Colon (tissue), 2 donors: Measurements from ENCODE around the gene CAB39.

ENCODE experiments used
- FAIRE-seq: peaks from 2 replicates; lab custom pipeline; 2012; peaks lifted over from hg19 to GRCh38; lab: Jason Lieb, UNC
- donor health status: control.
- donor health status: control.

CAB39 gene

GRCh38 chr2:230787101-230787500 lies 74.5 kb downstream of the CAB39 start:
- FAIRE-seq: no peak

DNA sequence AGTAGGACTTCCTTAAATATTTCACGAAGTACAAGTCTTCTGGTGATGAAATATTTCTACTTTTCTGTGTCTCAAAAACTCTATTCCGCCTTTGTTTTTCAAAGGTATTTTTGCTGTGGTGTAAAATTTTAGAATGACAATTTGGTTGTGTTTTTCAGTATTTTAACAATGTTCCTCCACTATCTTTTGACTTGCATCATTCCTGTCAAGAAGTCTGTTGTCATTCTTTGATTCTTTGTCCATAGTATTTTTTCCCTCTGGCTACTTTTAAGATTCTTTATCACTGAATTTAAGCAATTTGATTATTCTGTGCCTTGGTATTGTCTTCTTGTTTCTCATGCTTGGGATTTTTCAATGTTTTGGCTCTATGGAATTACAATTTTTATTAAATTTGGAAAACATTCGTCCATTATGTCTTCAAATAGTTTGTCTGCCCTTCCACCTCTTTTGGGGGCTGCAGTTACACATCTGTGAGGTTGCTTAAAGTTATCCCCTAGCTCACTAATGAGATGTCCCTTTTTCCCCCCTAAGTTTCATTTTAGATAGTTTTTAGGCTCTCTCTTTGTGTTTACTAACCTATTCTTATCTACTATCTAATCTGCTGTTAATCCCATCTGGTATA lies 76.0 kb downstream of the CAB39 start:
- no peak for FAIRE-seq

DNA sequence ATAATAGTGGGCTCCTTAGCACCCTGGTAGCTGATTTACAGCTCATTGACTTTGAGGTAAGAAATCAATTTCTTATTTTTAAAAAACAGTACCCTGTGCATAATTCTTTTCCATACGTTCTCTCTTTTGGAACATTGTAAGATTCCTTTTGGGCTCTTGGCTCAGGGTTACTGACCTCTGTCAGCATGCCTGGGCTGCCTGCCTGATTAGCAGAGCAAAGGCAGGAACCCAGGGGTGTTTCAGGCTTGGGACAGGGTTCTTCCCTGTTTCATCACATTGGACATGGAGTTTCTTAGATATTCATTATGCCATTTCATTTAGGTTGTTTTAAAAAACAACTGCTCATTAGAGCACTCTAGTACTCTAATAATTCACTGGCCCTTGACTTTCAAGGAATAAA lies 78.3 kb downstream of the CAB39 start:
- FAIRE-seq: no peak

- FAIRE-seq: no peak
These were observed 81.1 kb downstream of the CAB39 start for GRCh38 chr2:230793572-230794359.

GRCh38 chr2:230794497-230794896 lies 81.9 kb downstream of the CAB39 start:
- FAIRE-seq: no peak

DNA sequence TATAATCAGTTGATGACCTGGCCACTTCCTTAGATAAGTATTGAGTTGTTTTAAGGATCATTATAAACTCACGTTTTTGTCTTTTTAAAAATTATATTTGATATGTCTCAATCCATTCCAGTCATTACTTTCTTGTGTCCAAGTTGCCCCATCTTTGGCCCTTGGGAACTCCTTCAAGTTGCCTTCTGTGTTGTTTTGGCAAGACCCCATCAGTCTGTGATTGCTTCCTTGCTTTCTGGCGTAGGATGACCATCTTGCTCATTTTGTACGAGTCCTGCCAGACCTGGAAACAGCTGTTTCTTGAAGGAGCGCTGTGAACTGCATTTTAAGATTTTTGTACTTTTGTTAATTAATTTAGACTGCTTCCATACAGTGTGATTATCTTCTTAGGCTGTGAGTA lies 83.2 kb downstream of the CAB39 start:
- no peak for FAIRE-seq

- no peak for FAIRE-seq
These were observed 83.7 kb downstream of the CAB39 start for GRCh38 chr2:230796280-230796862.

DNA sequence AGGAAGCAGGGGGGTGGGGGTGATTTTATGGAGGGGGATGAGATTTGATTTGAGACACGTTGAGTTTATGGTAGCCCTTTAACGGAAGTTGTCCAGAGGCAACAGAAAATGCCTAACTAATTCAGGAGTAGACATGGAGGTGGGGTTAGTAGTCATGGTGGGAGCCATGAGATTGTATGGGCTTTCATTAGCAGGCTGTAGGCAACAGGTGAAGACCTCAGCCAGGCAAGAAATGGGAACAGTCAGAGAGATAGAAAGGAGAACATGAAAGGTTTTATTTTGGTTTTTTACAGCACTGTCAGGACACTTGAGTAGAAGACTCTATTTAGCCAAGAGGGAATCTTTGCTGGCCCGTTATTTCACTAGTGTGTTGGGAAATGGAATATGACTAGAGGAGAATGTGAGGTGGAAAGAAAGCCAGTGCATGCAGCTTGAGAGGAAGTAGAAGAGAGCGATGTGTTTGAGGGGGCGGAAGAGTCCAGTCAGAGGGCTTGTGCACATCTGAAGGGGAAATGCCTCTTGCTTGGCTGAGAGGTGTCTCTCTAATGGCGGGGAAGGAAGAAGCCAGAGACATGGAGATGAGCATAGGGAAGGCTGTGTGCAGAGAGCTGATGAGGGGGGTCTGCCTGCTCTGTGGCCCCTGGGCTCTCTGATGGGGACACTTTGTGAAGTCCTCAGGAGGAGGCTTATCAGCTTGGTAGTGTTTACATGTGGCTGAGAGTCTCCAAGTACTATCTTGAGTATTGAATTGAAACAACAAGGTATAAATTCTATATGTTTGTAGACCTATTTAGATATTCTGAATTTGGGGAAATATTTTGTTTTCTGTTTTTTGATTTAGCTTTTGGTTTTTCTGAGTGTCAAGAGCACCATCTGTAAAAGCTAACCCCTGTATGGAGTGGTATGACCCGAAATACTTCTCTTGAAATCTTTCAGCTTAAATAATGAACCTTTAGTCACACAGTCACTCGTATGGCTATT lies 85.2 kb downstream of the CAB39 start:
- FAIRE-seq: no peak

DNA sequence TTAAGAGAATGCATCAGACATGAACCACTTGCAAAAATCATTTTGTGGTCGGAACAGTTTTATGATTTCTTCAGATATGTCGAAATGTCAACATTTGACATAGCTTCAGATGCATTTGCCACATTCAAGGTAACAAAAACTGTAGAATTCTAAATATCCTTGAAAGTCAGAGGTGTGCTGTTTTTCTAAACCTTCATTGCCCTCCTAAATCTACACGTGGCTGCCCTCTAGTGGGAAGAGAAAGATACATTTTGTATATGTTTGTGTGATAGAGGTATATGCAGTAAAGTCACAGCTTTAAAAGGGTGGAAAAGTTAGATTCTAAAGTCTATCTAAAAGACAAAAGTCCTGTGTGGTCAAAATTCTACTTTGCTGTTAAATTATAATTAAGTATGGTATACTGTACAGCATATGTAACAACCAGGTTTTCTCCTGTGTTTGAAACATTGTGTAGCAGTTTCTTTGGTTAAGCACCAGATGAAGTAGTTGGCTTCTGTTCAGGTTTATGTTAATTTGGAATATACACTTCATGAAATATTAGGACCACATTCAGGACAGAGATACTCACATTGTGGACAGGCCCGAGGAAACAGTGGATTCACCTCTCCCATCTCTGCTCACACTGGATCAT lies 86.2 kb downstream of the CAB39 start:
- no peak for FAIRE-seq

GRCh38 chr2:230805353-230806017 lies 92.8 kb downstream of the CAB39 start:
- no peak for FAIRE-seq

DNA sequence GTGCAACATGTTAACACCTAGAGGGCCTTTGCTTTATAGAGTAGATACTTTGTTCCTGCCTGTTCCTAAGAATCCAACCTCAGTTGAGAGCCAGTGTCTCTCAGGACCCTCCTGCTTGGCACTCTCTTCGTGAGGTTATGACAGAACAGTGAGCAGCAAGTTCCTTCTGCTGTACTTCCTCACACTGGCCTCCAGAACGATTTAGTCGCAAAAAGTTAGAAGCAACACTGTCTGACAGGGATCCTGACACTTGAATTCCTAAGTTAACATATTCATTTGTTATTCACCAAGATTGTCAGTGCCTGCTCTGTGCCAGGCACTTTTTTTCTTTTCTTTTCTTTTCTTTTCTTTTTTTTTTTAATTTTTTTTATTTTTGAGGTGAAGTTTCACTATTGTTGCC lies 95.1 kb downstream of the CAB39 start:
- FAIRE-seq: no peak

- FAIRE-seq: no peak
These were observed 96.4 kb downstream of the CAB39 start for GRCh38 chr2:230809015-230809414.

DNA sequence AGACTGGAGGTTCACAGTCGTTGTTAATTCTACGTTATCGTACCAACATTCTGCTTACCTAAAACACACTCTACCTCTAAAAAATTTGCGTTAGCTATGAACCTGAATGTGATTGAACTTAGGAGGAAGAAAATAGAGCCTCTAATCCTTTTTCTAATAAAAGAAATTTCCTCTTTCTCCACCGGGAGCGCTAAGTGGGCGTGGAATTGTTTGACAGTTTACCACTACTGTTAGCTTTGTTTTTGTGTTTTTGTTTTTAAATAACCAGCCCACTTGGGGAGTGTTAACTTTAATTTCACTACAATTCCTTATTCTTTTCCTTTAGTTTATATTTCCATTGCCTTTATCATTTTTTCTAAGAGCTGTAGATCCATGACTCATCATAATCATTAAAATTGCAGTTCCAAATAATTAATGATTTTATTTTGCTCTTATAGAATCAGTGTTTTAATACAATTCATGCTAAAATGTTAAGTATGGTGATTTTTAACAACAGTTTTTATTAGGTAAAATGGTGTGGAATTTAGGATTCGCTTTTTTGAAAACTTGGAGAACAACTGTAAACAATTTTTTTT lies 97.1 kb downstream of the CAB39 start:
- peak; percentile 76 for FAIRE-seq

GRCh38 chr2:230811508-230811907 lies 98.9 kb downstream of the CAB39 start:
- FAIRE-seq: no peak

GRCh38 chr2:230812033-230812432 lies 99.4 kb downstream of the CAB39 start:
- no peak for FAIRE-seq

DNA sequence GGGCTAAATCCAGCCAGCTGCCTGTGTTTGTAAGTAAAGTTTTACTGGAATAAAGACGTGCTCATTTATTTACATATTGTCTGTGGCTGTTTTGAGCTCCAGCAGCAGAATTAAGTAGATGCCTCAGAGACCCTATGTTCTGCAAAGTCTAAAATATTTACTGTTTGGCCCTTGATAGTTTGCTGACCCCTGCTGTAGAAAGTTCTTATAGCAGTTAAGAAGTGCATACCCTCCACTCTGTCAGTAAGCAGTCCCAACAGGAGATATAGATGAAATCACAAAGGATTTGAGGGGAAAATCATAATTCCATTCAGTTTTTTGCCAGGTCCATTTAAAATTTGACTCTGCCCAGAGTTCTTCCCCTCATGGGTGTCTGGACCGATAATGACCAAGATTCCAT lies 102.0 kb downstream of the CAB39 start:
- FAIRE-seq: no peak

DNA sequence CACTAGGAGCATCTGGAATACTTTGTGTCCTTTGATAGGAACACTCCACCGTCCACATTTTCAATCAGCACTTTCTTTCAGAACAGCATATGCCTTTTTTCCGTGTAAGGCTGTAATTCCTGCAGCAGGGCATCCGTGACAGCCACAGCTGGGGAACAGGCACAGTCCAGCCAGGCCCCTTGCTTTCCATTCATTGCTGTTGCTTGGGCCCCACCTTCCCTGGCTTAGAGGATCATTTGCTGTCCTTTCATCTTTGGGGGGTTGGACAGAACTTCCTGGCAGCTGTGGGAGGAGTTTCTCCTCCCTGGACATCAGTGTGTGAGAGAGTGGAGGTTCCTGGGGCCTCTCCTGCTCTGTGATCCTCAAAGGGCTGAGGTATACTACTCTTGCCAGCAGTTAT lies 102.4 kb downstream of the CAB39 start:
- FAIRE-seq: no peak

- no peak for FAIRE-seq
These were observed 104.1 kb downstream of the CAB39 start for GRCh38 chr2:230816735-230817134.

DNA sequence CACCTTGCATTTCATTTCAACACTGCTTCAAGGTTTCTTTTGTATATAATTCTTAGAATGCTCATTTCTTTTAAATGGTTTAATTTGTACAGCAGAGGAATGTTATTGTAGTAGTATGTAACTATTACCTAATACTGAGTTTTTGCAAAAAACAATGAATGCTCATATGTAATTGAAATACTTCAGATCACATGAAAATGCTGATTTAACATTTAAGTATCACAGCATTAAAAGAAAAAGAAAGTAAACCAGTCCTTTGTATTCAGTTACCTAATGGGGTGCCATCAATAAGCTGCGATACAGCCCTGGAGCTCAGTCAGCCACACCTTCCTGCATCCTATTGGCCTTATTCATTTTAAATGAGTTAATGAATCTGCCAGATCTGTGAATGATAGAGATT lies 106.8 kb downstream of the CAB39 start:
- no peak for FAIRE-seq

- FAIRE-seq: no peak
These were observed 108.8 kb downstream of the CAB39 start for GRCh38 chr2:230821261-230821990.
